ENCODE measurements around the gene PDGFRB.

PDGFRB gene

DNA sequence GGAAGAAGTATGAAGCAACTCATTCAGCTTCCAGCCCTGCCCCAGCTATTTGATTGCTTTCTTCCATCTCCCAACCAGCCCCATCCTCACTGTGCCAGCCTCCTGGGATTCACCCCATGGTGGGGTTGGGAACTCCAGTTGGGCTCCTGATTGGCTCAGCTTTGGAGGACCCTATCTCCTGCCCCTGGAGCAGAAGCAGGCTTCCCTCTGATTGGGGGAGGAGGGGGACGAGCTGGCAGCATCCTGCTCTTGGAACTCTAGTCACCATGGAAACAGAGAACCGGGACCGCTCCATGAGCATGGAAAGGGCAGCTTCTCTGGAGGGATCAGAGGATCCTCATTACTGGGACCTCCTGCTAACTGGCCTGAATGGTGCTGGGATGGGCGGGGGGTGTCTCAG is 36.8 kb upstream of the PDGFRB start:
- H2AFZ ChIP-seq (ENCODE audit: low read depth, low read length) = no peak overlapping the region
- TF ChIP-seq EZH2phosphoT487 (IDR thresholded peaks at IDR 0.05; ENCODE audit: low read depth) = no peak
- TF ChIP-seq, protein P1, sequence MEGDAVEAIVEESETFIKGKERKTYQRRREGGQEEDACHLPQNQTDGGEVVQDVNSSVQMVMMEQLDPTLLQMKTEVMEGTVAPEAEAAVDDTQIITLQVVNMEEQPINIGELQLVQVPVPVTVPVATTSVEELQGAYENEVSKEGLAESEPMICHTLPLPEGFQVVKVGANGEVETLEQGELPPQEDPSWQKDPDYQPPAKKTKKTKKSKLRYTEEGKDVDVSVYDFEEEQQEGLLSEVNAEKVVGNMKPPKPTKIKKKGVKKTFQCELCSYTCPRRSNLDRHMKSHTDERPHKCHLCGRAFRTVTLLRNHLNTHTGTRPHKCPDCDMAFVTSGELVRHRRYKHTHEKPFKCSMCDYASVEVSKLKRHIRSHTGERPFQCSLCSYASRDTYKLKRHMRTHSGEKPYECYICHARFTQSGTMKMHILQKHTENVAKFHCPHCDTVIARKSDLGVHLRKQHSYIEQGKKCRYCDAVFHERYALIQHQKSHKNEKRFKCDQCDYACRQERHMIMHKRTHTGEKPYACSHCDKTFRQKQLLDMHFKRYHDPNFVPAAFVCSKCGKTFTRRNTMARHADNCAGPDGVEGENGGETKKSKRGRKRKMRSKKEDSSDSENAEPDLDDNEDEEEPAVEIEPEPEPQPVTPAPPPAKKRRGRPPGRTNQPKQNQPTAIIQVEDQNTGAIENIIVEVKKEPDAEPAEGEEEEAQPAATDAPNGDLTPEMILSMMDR (IDR thresholded peaks at IDR 0.05; ENCODE audit: low read depth, low read length) = no peak

DNA sequence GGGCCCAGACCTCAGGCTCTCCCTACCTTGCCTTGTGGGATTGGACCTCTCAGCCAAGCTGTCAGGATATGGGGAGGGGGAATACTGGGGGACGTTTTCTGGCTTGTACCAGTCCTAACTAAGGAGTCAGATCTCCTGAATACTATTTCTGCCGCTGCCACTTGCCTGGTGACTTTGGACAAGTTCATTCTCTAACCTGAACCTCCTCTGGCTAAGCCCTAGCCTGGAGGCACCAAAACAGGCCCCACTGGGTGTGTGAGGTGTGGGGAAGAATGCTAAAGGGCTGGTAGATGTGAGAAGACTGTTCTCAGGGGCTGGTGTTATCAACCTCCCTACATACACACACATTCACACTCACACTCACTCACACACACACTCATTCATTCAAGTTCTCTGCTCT is 35.3 kb upstream of the PDGFRB start:
- no peaks in the 10 kb centered on the region for H3K9me3 ChIP-seq (ENCODE audit: insufficient read depth, low read length)
- no peak overlapping the region for H3K4me2 ChIP-seq (ENCODE audit: low read length)
- TF ChIP-seq, protein P1 (IDR thresholded peaks at IDR 0.05; ENCODE audit: low read depth, low read length) = no peak
- no peak for TF ChIP-seq EZH2phosphoT487 (IDR thresholded peaks at IDR 0.05; ENCODE audit: low read depth)
- no peaks in the 10 kb centered on the region for H4K20me1 ChIP-seq (ENCODE audit: insufficient read depth, low read length)
- no peak overlapping the region for H3K27ac ChIP-seq (ENCODE audit: low read length)
- no peaks in the 10 kb centered on the region for H3K4me1 ChIP-seq (ENCODE audit: low read length)
- H3K4me3 ChIP-seq (ENCODE audit: low read length) = no peak overlapping the region
- no peaks in the 10 kb centered on the region for H3K36me3 ChIP-seq (replicated peaks; ENCODE audit: low read depth, low read length)
- H3K9ac ChIP-seq (ENCODE audit: low read length) = no peak overlapping the region
- no peaks in the 10 kb centered on the region for H3K79me2 ChIP-seq (ENCODE audit: low read length)
- H2AFZ ChIP-seq (ENCODE audit: low read depth, low read length) = no peak overlapping the region
- H3K27me3 ChIP-seq (ENCODE audit: low read depth, low read length) = peaks cover 3% of the 10 kb centered on the region; the same call in 1 of the 2 replicates

More for the DNA sequence above, 36.8 kb upstream of the PDGFRB start:
- Histone ChIP-seq H3K9ac (ENCODE audit: low read length) (no peak overlapping the region), H3K4me3 (ENCODE audit: low read length) (no peak overlapping the region), H3K4me1 (ENCODE audit: low read length) (no peaks in the 10 kb centered on the region), H3K27ac (ENCODE audit: low read length) (no peak overlapping the region), H3K4me2 (ENCODE audit: low read length) (no peak overlapping the region), H3K79me2 (ENCODE audit: low read length) (no peaks in the 10 kb centered on the region), H3K36me3 (replicated peaks; ENCODE audit: low read depth, low read length) (no peaks in the 10 kb centered on the region), H3K9me3 (ENCODE audit: insufficient read depth, low read length) (no peaks in the 10 kb centered on the region), H4K20me1 (ENCODE audit: insufficient read depth, low read length) (no peaks in the 10 kb centered on the region), H3K27me3 (ENCODE audit: low read depth, low read length) (peaks cover 3% of the 10 kb centered on the region; the same call in 1 of the 2 replicates)

DNA sequence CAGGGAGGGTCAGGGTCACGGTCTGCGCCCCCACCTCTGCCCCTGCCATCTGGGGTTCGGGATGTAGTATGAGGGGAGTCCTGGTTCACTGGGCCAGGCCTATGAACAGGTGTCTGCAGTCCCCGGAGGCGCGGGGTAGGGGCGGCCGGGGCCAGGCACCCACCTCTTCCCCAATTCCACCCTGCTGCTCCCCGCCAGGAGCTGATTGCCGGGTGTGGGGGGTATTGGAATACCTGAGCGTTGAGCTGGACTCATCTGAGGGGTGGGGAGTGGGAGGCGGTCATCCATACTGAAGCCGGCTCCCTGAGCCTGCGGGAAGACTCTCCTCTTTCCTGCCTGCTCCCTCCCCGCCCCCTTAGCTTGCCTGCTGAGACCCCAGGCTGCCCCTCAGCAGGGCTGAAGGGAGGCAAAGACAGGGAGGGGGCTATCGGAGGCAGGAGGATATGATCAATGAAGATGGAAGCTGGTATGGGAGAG is 34.9 kb upstream of the PDGFRB start:
- no peak overlapping the region for H3K9ac ChIP-seq (ENCODE audit: low read length)
- no peak overlapping the region for H3K4me2 ChIP-seq (ENCODE audit: low read length)
- H3K9me3 ChIP-seq (ENCODE audit: insufficient read depth, low read length) = no peaks in the 10 kb centered on the region
- H3K4me3 ChIP-seq (ENCODE audit: low read length) = no peak overlapping the region
- TF ChIP-seq, protein P1 (IDR thresholded peaks at IDR 0.05; ENCODE audit: low read depth, low read length) = no peak
- TF ChIP-seq EZH2phosphoT487 (IDR thresholded peaks at IDR 0.05; ENCODE audit: low read depth) = no peak
- no peak overlapping the region for H3K27ac ChIP-seq (ENCODE audit: low read length)
- H3K4me1 ChIP-seq (ENCODE audit: low read length) = no peaks in the 10 kb centered on the region
- peaks cover 3% of the 10 kb centered on the region; the same call in 1 of the 2 replicates for H3K27me3 ChIP-seq (ENCODE audit: low read depth, low read length)
- no peak overlapping the region for H2AFZ ChIP-seq (ENCODE audit: low read depth, low read length)
- no peaks in the 10 kb centered on the region for H3K36me3 ChIP-seq (replicated peaks; ENCODE audit: low read depth, low read length)
- no peaks in the 10 kb centered on the region for H3K79me2 ChIP-seq (ENCODE audit: low read length)
- H4K20me1 ChIP-seq (ENCODE audit: insufficient read depth, low read length) = no peaks in the 10 kb centered on the region

DNA sequence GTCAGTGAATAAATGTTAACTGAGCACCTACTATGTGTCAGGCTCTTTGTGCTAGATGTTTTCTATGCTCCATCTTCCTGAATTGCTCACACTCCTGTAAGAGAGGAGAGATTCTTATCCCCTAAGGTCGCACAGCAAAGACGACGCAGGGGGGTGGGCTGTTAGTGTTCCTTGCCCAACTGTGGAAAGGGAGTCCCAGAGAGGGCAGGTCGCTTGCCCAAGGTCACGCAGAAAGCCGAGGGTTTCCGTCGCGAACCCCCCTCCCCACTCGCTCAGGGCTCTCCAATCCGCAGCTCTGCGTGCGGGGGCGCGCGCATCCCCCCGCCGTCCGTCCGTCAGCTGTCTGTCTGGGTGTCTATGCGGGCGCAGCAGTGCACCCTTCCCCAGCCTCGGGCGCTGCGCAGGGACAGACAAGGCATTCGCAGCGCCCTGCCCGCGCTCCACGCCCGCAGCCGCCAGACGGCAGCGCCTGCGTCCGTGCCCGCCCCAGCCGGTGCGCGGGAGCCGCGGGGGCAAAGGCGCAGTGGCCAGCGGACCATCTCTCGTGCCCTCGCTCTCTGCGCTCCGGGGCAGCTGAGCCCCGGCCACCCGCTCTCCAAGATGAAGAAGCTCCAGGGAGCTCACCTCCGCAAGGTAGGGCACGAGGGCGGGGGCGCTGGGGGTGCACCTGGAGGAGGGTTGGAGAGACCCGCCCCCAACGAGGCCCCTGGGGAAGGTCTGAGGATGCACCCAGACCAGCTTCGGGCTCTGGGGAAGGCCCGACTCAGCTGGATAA is 34.3 kb upstream of the PDGFRB start, which contains the start of gene SLC6A7:
SLC6A7 (plus strand) TSS at position 335 of the 775 bp plus-strand sequence; CDS start at position 601, 266 bp downstream.
- Histone ChIP-seq H3K27me3 (ENCODE audit: low read depth, low read length) (peaks cover 3% of the 10 kb centered on the region; the same call in 1 of the 2 replicates), H3K4me3 (ENCODE audit: low read length) (no peak within 1 kb of the TSS), H3K4me1 (ENCODE audit: low read length) (no peaks in the 10 kb centered on the region), H3K36me3 (replicated peaks; ENCODE audit: low read depth, low read length) (no peaks in the 10 kb centered on the region), H2AFZ (ENCODE audit: low read depth, low read length) (no peak within 1 kb of the TSS), H3K9me3 (ENCODE audit: insufficient read depth, low read length) (no peaks in the 10 kb centered on the region), H3K79me2 (ENCODE audit: low read length) (no peaks in the 10 kb centered on the region), H3K4me2 (ENCODE audit: low read length) (no peak within 1 kb of the TSS), H3K9ac (ENCODE audit: low read length) (no peak within 1 kb of the TSS), H3K27ac (ENCODE audit: low read length) (no peak within 1 kb of the TSS), H4K20me1 (ENCODE audit: insufficient read depth, low read length) (no peaks in the 10 kb centered on the region)
- TF ChIP-seq, protein P1 (IDR thresholded peaks at IDR 0.05; ENCODE audit: low read depth, low read length) = no peak
- TF ChIP-seq EZH2phosphoT487 (IDR thresholded peaks at IDR 0.05; ENCODE audit: low read depth) = no peak
